A673 (cell line): ENCODE measurements around the gene TMCC1.

ENCODE experiments used
- CTCF ChIP-seq: fragments of 300-800, 200-600 bp; sonication (generic); conservative IDR thresholded peaks from 2 replicates; pipeline ENCODE4 v1.5.1; 2017; ENCODE audit warnings: low read depth, mild to moderate bottlenecking, antibody characterized with exemption, low read length, moderate library complexity, mixed read lengths
- EZH2 ChIP-seq: fragments of 200-600 bp; sonication (generic); IDR thresholded peaks from 2 replicates; pipeline ENCODE4 v1.6.1; 2017; ENCODE audit warnings: borderline replicate concordance, low read depth, mild to moderate bottlenecking, mixed read lengths, antibody characterized with exemption, low read length; ENCODE audit not compliant: poor library complexity, severe bottlenecking

- TF ChIP-seq CTCF (no peak), EZH2 (no peak)
These were observed 238.2 kb downstream of the TMCC1 start for GRCh38 chr3:129655291-129655700.
